ENCODE results near the gene KIF3A. TPM values are rescaled to one million over a fixed set of nuclear protein-coding genes. Genes with fewer than 3 reads are reported as not detected.

KIF3A gene
- total and polyA plus RNA-seq, 7 donors = 1.2 to 19.9 (median 7.1) TPM

DNA sequence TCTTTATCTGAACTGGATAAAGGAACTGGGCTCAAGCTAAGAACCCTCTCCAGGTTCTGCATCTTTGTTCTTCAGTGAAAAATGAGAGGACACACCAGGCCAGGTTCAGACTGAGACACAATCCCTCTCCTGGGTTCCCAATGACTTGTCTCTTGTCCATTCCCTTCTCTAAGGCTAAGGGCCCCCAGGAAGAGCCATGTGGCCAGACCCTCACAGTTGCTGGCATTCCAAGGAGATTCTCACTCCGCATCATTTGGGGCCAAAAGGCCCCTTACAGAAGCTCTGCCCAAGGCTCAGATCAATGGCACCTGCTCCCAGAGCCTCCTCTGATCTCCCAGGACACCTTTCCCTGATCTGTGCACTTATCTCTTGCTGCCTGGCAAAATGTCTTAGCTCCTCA lies 58.6 kb downstream of the KIF3A start:
- no peak for TF ChIP-seq POLR2A (IDR thresholded peaks at IDR 0.05)
- TF ChIP-seq, protein P1, sequence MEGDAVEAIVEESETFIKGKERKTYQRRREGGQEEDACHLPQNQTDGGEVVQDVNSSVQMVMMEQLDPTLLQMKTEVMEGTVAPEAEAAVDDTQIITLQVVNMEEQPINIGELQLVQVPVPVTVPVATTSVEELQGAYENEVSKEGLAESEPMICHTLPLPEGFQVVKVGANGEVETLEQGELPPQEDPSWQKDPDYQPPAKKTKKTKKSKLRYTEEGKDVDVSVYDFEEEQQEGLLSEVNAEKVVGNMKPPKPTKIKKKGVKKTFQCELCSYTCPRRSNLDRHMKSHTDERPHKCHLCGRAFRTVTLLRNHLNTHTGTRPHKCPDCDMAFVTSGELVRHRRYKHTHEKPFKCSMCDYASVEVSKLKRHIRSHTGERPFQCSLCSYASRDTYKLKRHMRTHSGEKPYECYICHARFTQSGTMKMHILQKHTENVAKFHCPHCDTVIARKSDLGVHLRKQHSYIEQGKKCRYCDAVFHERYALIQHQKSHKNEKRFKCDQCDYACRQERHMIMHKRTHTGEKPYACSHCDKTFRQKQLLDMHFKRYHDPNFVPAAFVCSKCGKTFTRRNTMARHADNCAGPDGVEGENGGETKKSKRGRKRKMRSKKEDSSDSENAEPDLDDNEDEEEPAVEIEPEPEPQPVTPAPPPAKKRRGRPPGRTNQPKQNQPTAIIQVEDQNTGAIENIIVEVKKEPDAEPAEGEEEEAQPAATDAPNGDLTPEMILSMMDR (IDR thresholded peaks at IDR 0.05) = no peak
- no peaks in the 10 kb centered on the region for H3K36me3 ChIP-seq
- no peak overlapping the region for H3K27ac ChIP-seq
- no peaks in the 10 kb centered on the region for H3K9me3 ChIP-seq
- no peak for DNase-seq
- peaks cover 0 to 28% (median 24%) of the 10 kb centered on the region in 4 donors for H3K4me1 ChIP-seq
- no peak overlapping the region for H3K4me3 ChIP-seq
- intact Hi-C loops (cut with DNase I) = no loop called here
- WGBS, 2 donors = 97 to 99% methylated on average over 1 of the region's 1 CpG
- H3K27me3 ChIP-seq = no peaks in the 10 kb centered on the region

DNA sequence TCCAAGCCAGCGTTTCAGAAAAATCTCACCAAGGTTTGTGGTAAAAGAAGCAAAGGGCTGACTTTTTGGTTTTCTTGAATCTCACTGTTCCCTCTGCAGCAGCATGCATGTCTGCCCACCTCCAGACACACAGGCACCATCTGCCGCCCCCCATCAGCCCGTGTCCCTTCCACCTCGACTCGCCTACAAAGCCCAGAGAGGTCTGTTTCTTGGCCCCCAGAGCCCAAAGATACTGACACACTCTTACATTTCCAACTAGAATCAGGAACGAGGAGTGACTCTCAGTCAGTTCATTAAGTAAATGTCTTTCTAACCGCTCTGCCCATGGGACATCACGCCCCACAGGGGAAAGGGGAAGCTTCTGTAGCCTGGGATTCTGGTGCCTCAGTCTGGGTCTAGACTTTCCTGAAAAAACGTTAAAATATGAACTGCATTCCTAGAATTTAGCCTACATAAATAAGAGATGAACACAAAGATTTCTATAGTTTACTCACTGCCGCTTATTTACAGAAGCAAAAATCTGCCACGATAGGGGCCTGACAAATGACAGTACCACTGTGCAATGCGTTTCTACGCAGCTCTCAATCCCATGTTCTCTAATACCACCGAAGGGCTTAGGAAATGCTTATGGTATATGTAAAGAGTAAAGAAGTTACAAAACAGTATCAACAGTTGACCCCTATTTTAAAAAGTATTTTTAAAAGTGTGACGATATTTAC lies 59.5 kb downstream of the KIF3A start:
- WGBS, 2 donors = 91 to 95% methylated on average over 15 of the region's 15 CpGs
- DNase-seq = no peak
- Histone ChIP-seq H3K27me3 (no peaks in the 10 kb centered on the region), H3K27ac (peak overlapping the region in 1 of 4 donors; percentile 57), H3K9me3 (no peaks in the 10 kb centered on the region), H3K4me1 (peaks cover 0 to 28% (median 24%) of the 10 kb centered on the region in 4 donors), H3K36me3 (no peaks in the 10 kb centered on the region), H3K4me3 (no peak overlapping the region)
- intact Hi-C loops (cut with DNase I) = no loop called here
- no peak for TF ChIP-seq EP300 (IDR thresholded peaks at IDR 0.05)

DNA sequence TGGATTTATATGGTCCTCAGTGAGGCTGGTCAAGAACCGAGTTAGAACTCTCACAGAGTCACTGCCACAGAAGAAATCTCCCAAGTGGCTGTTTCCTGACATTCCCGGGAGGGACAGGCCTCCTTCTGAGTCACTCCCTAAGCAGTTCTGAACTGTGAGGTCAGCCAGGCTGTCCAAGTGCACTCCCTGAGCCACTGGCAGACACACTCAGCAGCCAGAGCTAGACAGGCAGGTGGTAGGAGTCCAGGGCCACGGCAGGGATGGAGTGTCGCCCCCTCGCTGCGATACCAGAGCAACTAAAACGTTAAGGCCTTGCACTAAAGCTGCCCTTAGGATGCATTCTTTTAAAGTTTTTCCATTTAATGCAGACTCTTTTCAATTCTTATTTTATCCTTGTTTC lies 60.2 kb downstream of the KIF3A start:
- intact Hi-C loops (cut with DNase I) = no loop called here
- WGBS, 2 donors = 50 to 67% methylated on average over 7 of the region's 7 CpGs
- H3K36me3 ChIP-seq = no peaks in the 10 kb centered on the region
- H3K4me1 ChIP-seq = peaks cover 0 to 28% (median 24%) of the 10 kb centered on the region in 4 donors
- H3K27ac ChIP-seq = peak overlapping the region in 2 of 4 donors; percentile 17 to 57
- H3K27me3 ChIP-seq = no peaks in the 10 kb centered on the region
- no peak for DNase-seq
- H3K9me3 ChIP-seq = no peaks in the 10 kb centered on the region
- H3K4me3 ChIP-seq = no peak overlapping the region
- TF ChIP-seq, protein P1 (IDR thresholded peaks at IDR 0.05) = no peak
- TF ChIP-seq POLR2AphosphoS5 (IDR thresholded peaks at IDR 0.05) = no peak
- no peak for TF ChIP-seq EP300 (IDR thresholded peaks at IDR 0.05)
- no peak for TF ChIP-seq POLR2A (IDR thresholded peaks at IDR 0.05)

DNA sequence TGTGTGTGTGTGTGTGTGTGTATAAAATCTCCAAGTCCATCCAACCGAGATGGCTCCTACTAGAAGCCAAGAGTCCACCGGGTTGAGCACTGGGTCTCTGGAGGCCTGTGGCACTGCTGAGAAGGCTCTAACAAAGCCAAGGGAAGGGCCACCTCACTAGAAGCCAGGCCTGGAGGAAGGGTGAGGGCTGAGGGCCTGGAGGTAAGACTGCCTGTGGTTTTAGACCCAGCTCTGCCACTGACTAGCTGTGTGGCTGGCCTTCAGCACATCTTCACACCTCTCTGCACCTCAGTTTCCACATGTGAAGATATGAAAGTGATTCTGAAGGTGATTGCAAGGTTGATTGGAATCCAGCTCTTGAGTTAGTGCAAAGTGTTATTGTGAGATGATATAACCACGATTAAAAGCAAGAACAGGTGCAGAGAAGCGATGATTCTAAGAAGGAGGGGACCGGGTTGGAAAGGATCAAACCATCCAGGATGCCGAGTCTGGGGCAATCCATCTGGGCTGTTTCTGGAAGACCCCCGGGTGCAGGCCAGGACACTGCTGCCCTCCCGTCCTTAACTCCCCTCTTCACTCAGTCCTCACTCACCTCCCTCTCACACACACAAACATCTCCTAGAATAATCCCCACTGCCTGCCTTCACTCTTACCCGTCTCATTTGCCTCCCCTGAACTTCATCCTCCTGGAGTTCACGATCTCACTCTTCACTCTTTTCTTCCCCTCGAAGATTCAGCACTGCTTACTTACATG lies 61.2 kb downstream of the KIF3A start:
- H3K27ac ChIP-seq = peak overlapping the region in 1 of 4 donors; percentile 17
- no peak for TF ChIP-seq POLR2A (IDR thresholded peaks at IDR 0.05)
- TF ChIP-seq, protein P1 (IDR thresholded peaks at IDR 0.05) = no peak
- no peak for TF ChIP-seq POLR2AphosphoS5 (IDR thresholded peaks at IDR 0.05)
- TF ChIP-seq EP300 (IDR thresholded peaks at IDR 0.05) = no peak
- intact Hi-C loops (cut with DNase I) = no loop called here

More for the DNA sequence above, 61.2 kb downstream of the KIF3A start:
- Histone ChIP-seq H3K4me3 (no peak overlapping the region), H3K4me1 (peaks cover 0 to 28% (median 24%) of the 10 kb centered on the region in 4 donors), H3K9me3 (no peaks in the 10 kb centered on the region), H3K27me3 (no peaks in the 10 kb centered on the region), H3K36me3 (no peaks in the 10 kb centered on the region)
- no peak for DNase-seq
- 91 to 96% methylated on average over 11 of the region's 11 CpGs for WGBS, 2 donors
